Panc1 (cell line): Measurements from ENCODE around the gene DNASE1L1.

Source experiments
- POLR2AphosphoS5 ChIP-seq: IDR thresholded peaks from 2 replicates; pipeline ENCODE4 v1.6.1; 2012; ENCODE audit warnings: mild to moderate bottlenecking, low read depth, low read length, moderate library complexity
- REST ChIP-seq, 2 experiments: IDR thresholded peaks; 2 replicates each; pipeline ENCODE4 v1.6.1; 2011 to 2012; ENCODE audit warnings: low read depth in 2 of 2, control low read depth in 1 of 2, low read length in 1 of 2, mild to moderate bottlenecking in 1 of 2, moderate library complexity in 1 of 2; ENCODE audit not compliant: insufficient read depth in 1 of 2
- SIN3A ChIP-seq: IDR thresholded peaks from 2 replicates; pipeline ENCODE4 v1.6.1; 2012; ENCODE audit warnings: low read depth, mild to moderate bottlenecking, low read length, moderate library complexity, borderline replicate concordance; ENCODE audit not compliant: insufficient read depth
- TCF7L2 ChIP-seq: IDR thresholded peaks from 2 replicates; pipeline ENCODE4 v1.6.1; 2011; ENCODE audit warnings: mild to moderate bottlenecking, low read depth, low read length, inconsistent platforms
- TF ChIP-seq, protein P1 (sequence below): fragments of 450-650 bp; IDR thresholded peaks from 2 replicates; pipeline ENCODE4 v1.5.1; 2017; ENCODE audit warnings: mild to moderate bottlenecking

- TF ChIP-seq, protein P1, sequence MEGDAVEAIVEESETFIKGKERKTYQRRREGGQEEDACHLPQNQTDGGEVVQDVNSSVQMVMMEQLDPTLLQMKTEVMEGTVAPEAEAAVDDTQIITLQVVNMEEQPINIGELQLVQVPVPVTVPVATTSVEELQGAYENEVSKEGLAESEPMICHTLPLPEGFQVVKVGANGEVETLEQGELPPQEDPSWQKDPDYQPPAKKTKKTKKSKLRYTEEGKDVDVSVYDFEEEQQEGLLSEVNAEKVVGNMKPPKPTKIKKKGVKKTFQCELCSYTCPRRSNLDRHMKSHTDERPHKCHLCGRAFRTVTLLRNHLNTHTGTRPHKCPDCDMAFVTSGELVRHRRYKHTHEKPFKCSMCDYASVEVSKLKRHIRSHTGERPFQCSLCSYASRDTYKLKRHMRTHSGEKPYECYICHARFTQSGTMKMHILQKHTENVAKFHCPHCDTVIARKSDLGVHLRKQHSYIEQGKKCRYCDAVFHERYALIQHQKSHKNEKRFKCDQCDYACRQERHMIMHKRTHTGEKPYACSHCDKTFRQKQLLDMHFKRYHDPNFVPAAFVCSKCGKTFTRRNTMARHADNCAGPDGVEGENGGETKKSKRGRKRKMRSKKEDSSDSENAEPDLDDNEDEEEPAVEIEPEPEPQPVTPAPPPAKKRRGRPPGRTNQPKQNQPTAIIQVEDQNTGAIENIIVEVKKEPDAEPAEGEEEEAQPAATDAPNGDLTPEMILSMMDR, result no peak
- TF ChIP-seq POLR2AphosphoS5, result no peak
- no peak for TF ChIP-seq REST (IDR thresholded peaks at IDR 0.05; ENCODE audit: insufficient read depth in 1 of 2, low read depth in 2 of 2, low read length in 1 of 2)
- no peak for TF ChIP-seq SIN3A
- TF ChIP-seq TCF7L2, result no peak
These were observed 46.8 kb downstream of the DNASE1L1 start for GRCh38 chrX:154362085-154362742.
